DND-41 (cell line): Measurements from ENCODE around the gene EIF2S2.

ENCODE experiments used
- ATAC-seq: fragments of 200-7000 bp; cut with Tn5 transposase; 3 replicates; pipeline ENCODE4 v1.9.1; 2021; ENCODE audit warnings: low read depth; ENCODE audit not compliant: insufficient read depth
- DNase-seq: peaks from one replicate; pipeline ENCODE4 v3.0.0-alpha.2; 2020
- H2AFZ ChIP-seq: 2 replicates; pipeline ENCODE4 v1.6.0; 2012; ENCODE audit warnings: low read depth, low read length
- H3K27ac ChIP-seq: 2 replicates; pipeline ENCODE4 v1.5.1; 2012; ENCODE audit warnings: low read length, inconsistent platforms
- H3K27me3 ChIP-seq: fragments of 200-600 bp; sonication (generic); 2 replicates; pipeline ENCODE4 v1.6.0; 2012; ENCODE audit warnings: low read length, mild to moderate bottlenecking, inconsistent platforms; ENCODE audit not compliant: insufficient read depth, poor library complexity
- H3K36me3 ChIP-seq: 2 replicates; pipeline ENCODE4 v1.5.1; 2012; ENCODE audit warnings: low read length, inconsistent platforms; ENCODE audit not compliant: insufficient read depth
- H3K4me1 ChIP-seq: 2 replicates; pipeline ENCODE4 v1.5.1; 2012; ENCODE audit warnings: mild to moderate bottlenecking, low read length; ENCODE audit not compliant: insufficient read depth
- H3K4me2 ChIP-seq: 2 replicates; pipeline ENCODE4 v1.6.0; 2012; ENCODE audit warnings: mild to moderate bottlenecking, moderate library complexity, low read length, inconsistent platforms; ENCODE audit not compliant: insufficient read depth
- H3K4me3 ChIP-seq, 2 experiments: fragments of 200-600 bp in 1 of 2; shearing (Covaris generic) in 1 of 2; 2 replicates each; pipeline ENCODE4 v1.5.1; 2012 to 2016; ENCODE audit warnings: inconsistent platforms in 2 of 2, low read length in 2 of 2, mild to moderate bottlenecking in 2 of 2, low read depth in 1 of 2, moderate library complexity in 1 of 2
- H3K79me2 ChIP-seq: 2 replicates; pipeline ENCODE4 v1.6.0; 2012; ENCODE audit warnings: low read length, inconsistent platforms; ENCODE audit not compliant: insufficient read depth
- H3K9ac ChIP-seq: 2 replicates; pipeline ENCODE4 v1.6.0; 2012; ENCODE audit warnings: low read depth, mild to moderate bottlenecking, inconsistent platforms, low read length, moderate library complexity
- H3K9me3 ChIP-seq: 2 replicates; pipeline ENCODE4 v1.5.1; 2012; ENCODE audit warnings: low read length, moderate library complexity, mild to moderate bottlenecking, inconsistent platforms; ENCODE audit not compliant: insufficient read depth, severe bottlenecking
- H4K20me1 ChIP-seq: 2 replicates; pipeline ENCODE4 v1.6.0; 2012; ENCODE audit warnings: low read length; ENCODE audit not compliant: insufficient read depth
- CTCF ChIP-seq: IDR thresholded peaks from 2 replicates; pipeline ENCODE4 v1.5.1; 2012; ENCODE audit warnings: borderline replicate concordance, low read length, moderate library complexity, mild to moderate bottlenecking; ENCODE audit not compliant: poor library complexity, severe bottlenecking; ENCODE audit errors: extremely low read depth
- EZH2 ChIP-seq: IDR thresholded peaks from 3 replicates; pipeline ENCODE4 v1.6.1; 2012; ENCODE audit warnings: borderline replicate concordance, low read depth, mild to moderate bottlenecking, moderate library complexity, low read length, inconsistent platforms; ENCODE audit not compliant: severe bottlenecking

The EIF2S2 gene

GRCh38 chr20:34042262-34042661 is 69.8 kb downstream of the EIF2S2 start:
- no peak overlapping the region for H3K4me3 ChIP-seq
- H3K4me2 ChIP-seq: no peak overlapping the region
- no peak for DNase-seq
- H4K20me1 ChIP-seq: peaks cover 96% of the 10 kb centered on the region
- H3K79me2 ChIP-seq: peaks cover 100% of the 10 kb centered on the region
- ATAC-seq: no peak
- H3K27me3 ChIP-seq: no peaks in the 10 kb centered on the region
- peaks cover 66% of the 10 kb centered on the region for H3K36me3 ChIP-seq
- H3K4me1 ChIP-seq: no peaks in the 10 kb centered on the region
- no peaks in the 10 kb centered on the region for H3K9me3 ChIP-seq
- H3K27ac ChIP-seq: no peak overlapping the region
- TF ChIP-seq CTCF: no peak
- no peak for TF ChIP-seq EZH2
- no peak overlapping the region for H3K9ac ChIP-seq
- H2AFZ ChIP-seq: no peak overlapping the region

- Histone ChIP-seq H3K9me3 (no peaks in the 10 kb centered on the region), H2AFZ (no peak overlapping the region), H3K9ac (no peak overlapping the region), H3K27ac (no peak overlapping the region), H3K4me1 (no peaks in the 10 kb centered on the region), H4K20me1 (peaks cover 92% of the 10 kb centered on the region), H3K4me2 (no peak overlapping the region), H3K27me3 (no peaks in the 10 kb centered on the region), H3K4me3 (no peak overlapping the region), H3K36me3 (peaks cover 65% of the 10 kb centered on the region), H3K79me2 (peaks cover 100% of the 10 kb centered on the region)
- TF ChIP-seq CTCF: no peak
- no peak for TF ChIP-seq EZH2
- no peak for ATAC-seq
- no peak for DNase-seq
These were observed 70.8 kb downstream of the EIF2S2 start for GRCh38 chr20:34041226-34041625.

- H3K27ac ChIP-seq: no peak overlapping the region
- H3K79me2 ChIP-seq: peaks cover 100% of the 10 kb centered on the region
- H4K20me1 ChIP-seq: peaks cover 92% of the 10 kb centered on the region
- no peaks in the 10 kb centered on the region for H3K27me3 ChIP-seq
- no peak overlapping the region for H3K9ac ChIP-seq
- no peak for TF ChIP-seq CTCF
- TF ChIP-seq EZH2: no peak
- no peak overlapping the region for H3K4me2 ChIP-seq
- DNase-seq: no peak
- no peaks in the 10 kb centered on the region for H3K9me3 ChIP-seq
- no peak for ATAC-seq
- H3K36me3 ChIP-seq: peaks cover 57% of the 10 kb centered on the region
- H2AFZ ChIP-seq: no peak overlapping the region
- no peak overlapping the region for H3K4me3 ChIP-seq
- H3K4me1 ChIP-seq: no peaks in the 10 kb centered on the region
These were observed 71.6 kb downstream of the EIF2S2 start for GRCh38 chr20:34040300-34040995.
